AG04449 (cell line): ENCODE measurements around the gene ANKRD13D.

ENCODE experiments used
- CTCF ChIA-PET: fragments of 350-600 bp; formaldehyde crosslinking; extraction: SDS; loops from one replicate; lab custom pipeline; 2021; ENCODE audit warnings: antibody characterized with exemption; lab: Yijun Ruan, JAX
- POLR2A ChIA-PET: fragments of 400-600, 350-600 bp; formaldehyde crosslinking; extraction: SDS; loops from one replicate; lab custom pipeline; 2020; ENCODE audit warnings: antibody characterized with exemption, inconsistent platforms; lab: Yijun Ruan, JAX
- DNase-seq: peaks from one replicate; pipeline ENCODE4 v3.0.0-alpha.2; 2010; ENCODE audit warnings: low read depth, low spot score
- H3K4me3 ChIP-seq: 2 replicates; pipeline ENCODE4 v1.5.1; 2011; ENCODE audit warnings: low read depth, mild to moderate bottlenecking, control low read depth, low read length
- TF ChIP-seq, protein P1 (sequence below): IDR thresholded peaks from one replicate; pipeline ENCODE4 v1.5.1; 2011; ENCODE audit warnings: mild to moderate bottlenecking, moderate library complexity, low read length, control low read depth, inconsistent platforms; ENCODE audit not compliant: insufficient read depth; ENCODE audit errors: missing control alignments

ANKRD13D gene

DNA sequence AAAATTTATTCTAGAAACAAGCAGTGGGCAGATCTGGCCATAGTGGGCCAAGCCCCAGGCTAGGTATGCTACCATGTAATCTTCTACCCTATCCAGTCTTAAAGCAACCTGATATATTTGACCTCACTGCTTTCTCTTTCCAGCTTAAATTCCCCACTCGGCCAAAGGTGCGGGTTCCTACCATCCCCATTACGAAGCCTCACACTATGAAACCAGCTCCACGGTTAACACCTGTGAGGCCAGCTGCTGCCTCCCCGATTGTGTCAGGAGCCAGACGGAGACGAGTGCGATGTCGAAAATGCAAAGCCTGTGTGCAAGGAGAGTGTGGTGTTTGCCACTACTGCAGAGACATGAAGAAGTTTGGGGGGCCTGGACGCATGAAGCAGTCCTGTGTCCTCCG lies 44.1 kb upstream of the ANKRD13D start:
- POLR2A ChIA-PET, result no interaction called here
- TF ChIP-seq, protein P1, sequence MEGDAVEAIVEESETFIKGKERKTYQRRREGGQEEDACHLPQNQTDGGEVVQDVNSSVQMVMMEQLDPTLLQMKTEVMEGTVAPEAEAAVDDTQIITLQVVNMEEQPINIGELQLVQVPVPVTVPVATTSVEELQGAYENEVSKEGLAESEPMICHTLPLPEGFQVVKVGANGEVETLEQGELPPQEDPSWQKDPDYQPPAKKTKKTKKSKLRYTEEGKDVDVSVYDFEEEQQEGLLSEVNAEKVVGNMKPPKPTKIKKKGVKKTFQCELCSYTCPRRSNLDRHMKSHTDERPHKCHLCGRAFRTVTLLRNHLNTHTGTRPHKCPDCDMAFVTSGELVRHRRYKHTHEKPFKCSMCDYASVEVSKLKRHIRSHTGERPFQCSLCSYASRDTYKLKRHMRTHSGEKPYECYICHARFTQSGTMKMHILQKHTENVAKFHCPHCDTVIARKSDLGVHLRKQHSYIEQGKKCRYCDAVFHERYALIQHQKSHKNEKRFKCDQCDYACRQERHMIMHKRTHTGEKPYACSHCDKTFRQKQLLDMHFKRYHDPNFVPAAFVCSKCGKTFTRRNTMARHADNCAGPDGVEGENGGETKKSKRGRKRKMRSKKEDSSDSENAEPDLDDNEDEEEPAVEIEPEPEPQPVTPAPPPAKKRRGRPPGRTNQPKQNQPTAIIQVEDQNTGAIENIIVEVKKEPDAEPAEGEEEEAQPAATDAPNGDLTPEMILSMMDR, result no peak
- no peak overlapping the region for H3K4me3 ChIP-seq
- CTCF ChIA-PET, result interaction anchor here (0.8 to 2.9 kb wide), 2 partner anchors 9 to 17 kb away, joined by 3 to 16 read pairs; no protein-coding TSS in a partner anchor
- DNase-seq, result no peak

DNA sequence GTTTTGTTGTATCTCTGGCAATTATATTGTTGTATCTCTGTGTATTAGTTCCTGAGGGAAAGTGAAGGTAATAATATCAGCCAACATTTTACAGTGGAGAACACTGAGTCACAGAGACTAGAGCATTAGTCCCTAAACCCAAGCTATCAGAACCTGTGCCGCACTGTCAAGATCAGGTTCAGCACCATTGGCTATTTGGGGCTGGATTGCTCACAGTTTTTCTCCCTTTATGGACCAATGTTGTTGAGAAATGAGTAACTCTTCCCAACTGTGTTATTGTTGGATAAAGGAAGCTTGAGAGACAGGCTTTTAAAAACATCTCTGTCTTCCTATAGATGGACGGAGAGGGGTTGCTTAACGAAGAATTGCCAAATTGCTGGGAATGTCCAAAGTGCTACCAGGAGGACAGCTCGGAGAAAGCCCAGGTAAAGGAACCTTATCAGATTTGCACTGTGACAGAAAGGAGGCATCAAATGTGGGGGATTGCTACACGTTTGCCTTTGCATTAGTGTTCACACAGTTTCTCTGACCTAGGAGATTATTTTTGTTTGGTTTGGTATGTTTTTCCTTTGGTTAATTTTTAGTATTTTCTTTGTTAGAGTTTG lies 41.1 kb upstream of the ANKRD13D start:
- ChIA-PET CTCF (interaction anchor here (0.7 to 10.0 kb wide), 4 partner anchors 15 to 133 kb away, joined by 3 to 126 read pairs (median 4); no protein-coding TSS in a partner anchor), POLR2A (no interaction called here)
- TF ChIP-seq, protein P1, result no peak
- no peak for DNase-seq
- H3K4me3 ChIP-seq, result no peak overlapping the region

DNA sequence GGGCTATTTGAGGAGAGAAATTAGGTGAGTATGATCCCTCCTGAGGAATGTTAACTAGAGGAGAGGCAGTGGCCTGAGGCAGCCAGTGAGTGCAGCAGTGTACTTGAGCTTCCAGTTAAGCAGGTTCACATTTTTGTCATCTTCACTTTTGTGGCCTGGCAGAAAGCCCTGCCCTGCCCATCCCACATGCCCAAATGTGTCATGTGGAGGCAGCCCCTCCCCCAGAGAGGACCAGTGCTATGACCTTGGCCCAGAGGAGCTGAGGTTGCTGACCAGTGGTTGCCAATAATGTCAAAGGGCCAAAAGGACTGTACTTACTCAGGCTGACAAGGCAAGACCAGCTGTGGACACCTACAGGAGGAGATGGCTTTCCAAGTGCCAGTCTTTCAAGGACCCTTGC lies 40.5 kb upstream of the ANKRD13D start:
- ChIA-PET POLR2A (no interaction called here), CTCF (interaction anchor here (0.7 to 10.0 kb wide), 4 partner anchors 15 to 132 kb away, joined by 3 to 126 read pairs (median 4); no protein-coding TSS in a partner anchor)
- TF ChIP-seq, protein P1, result no peak
- no peak for DNase-seq
- H3K4me3 ChIP-seq, result no peak overlapping the region

DNA sequence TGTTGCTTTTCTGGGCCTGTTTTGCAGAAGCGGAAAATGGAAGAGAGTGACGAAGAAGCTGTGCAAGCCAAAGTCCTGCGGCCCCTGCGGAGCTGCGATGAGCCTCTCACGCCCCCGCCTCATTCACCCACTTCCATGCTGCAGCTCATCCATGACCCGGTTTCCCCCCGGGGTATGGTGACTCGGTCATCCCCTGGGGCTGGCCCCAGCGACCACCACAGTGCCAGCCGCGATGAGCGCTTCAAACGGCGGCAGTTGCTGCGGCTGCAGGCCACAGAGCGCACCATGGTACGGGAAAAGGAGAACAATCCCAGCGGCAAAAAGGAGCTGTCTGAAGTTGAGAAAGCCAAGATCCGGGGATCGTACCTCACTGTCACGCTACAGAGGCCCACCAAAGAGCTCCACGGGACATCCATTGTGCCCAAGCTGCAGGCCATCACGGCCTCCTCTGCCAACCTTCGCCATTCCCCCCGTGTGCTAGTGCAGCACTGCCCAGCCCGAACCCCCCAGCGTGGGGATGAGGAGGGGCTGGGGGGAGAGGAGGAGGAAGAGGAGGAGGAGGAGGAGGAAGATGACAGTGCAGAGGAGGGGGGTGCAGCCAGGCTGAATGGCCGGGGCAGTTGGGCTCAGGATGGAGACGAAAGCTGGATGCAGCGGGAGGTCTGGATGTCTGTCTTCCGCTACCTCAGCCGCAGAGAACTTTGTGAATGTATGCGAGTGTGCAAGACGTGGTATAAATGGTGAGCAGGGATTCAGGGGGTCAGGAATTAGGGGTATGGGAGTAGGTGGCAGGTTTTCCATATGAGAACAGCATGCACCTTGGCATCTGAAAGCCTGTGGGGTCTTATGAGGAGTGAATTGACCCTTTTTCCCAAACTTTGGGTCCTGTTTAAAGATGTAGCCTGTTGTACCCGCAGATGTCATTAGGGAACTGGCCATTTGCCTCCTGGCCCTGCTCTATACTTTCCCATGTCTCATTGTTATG lies 38.8 kb upstream of the ANKRD13D start:
- H3K4me3 ChIP-seq, result no peak overlapping the region
- ChIA-PET POLR2A (no interaction called here), CTCF (interaction anchor here (0.9 to 10.0 kb wide), 5 partner anchors 13 to 132 kb away, joined by 3 to 126 read pairs (median 4); partner anchors contain the start of gene GRK2)
- no peak for DNase-seq
- TF ChIP-seq, protein P1, result no peak

DNA sequence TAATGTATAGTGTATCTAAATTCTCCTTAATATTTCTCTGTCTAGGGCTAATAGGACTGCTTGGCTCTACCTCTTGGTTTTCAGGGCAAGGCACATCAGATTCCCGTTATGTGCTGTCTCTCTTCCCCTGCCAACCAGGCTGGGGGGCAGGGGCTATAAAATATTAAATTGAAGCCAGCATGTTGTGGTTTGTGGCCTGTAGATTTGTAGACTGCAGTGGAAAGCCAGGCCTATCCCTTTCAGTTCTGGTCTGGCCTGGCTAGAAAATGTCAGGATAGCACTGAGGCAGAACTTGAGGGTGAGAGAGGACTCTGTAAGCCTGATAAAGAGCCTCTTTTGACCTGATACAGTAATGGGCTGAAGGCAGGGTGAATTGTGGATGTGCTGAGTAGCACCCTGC lies 37.3 kb upstream of the ANKRD13D start:
- ChIA-PET CTCF (interaction anchor here (1.0 to 10.0 kb wide), 6 partner anchors 9 to 170 kb away, joined by 3 to 126 read pairs (median 6); partner anchors contain the start of gene GRK2), POLR2A (interaction anchor here (1.1 kb wide), 1 partner anchor 12 kb away, joined by 4 read pairs; no protein-coding TSS in a partner anchor)
- no peak overlapping the region for H3K4me3 ChIP-seq
- TF ChIP-seq, protein P1, result no peak
- no peak for DNase-seq
